Temporal lobe (tissue), 2 donors: ENCODE data around the gene BLMH. TPM values are rescaled to one million over a fixed set of nuclear protein-coding genes. Genes with fewer than 3 reads are reported as not detected.

Source experiments
- small RNA-seq: library from RNA; depleted of rRNA; stranded (forward); fragments of <200 nt; gene quantifications from one replicate; pipeline ENCODE3, GENCODE V24; 2014; ENCODE audit warnings: low replicate concordance
- total RNA-seq: library from RNA; depleted of rRNA; stranded (reverse); fragments of >200 nt; gene quantifications from one replicate; pipeline ENCODE4 v1.2.3, GENCODE V29; 2014

Gene BLMH
- total RNA-seq, 1 donor from 2014 or later = 29.5 TPM

Small RNAs within 50 kb of the gene (small RNA-seq; reads per million reads assigned to genes)
- gene RF00154 (16.6 reads per million, percentile 95 among the genes with 10 or more reads in this experiment), gene RNU6-1267P (not detected)

Other genes starting within 250 kb of the BLMH start
- 5.4 TPM for gene NSRP1, start 175.1 kb downstream of the BLMH start, total RNA-seq
- gene SLC6A4, start 56.2 kb downstream of the BLMH start, total RNA-seq = 0.98 TPM
- gene TMIGD1, start 42.1 kb upstream of the BLMH start, total RNA-seq = not detected
- gene CPD, start 87.0 kb upstream of the BLMH start, total RNA-seq = 52.6 TPM
- 21.4 TPM for gene GOSR1, start 185.5 kb upstream of the BLMH start, total RNA-seq